ENCODE results near the gene HAUS5.

DNA sequence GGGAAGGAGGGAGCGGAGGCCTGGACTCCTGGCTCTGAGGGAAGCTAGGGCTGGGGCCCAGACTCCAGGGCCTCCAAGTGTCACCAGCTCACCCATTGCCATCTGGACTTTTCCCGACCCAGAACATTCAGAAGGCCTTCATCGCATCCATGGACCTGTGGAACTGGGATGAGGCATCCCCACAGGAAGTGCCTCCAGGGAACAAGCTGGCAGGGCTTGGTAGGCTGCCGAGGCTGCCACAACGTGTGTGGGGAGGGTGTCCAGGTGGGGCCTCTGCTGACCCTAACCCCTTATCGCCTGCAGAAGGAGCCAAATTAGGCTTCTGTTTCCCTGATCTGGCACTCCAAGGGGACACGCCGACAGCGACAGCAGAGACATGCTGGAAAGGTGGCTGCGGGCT lies 29.8 kb downstream of the HAUS5 start:
- TF ChIP-seq, protein P1, sequence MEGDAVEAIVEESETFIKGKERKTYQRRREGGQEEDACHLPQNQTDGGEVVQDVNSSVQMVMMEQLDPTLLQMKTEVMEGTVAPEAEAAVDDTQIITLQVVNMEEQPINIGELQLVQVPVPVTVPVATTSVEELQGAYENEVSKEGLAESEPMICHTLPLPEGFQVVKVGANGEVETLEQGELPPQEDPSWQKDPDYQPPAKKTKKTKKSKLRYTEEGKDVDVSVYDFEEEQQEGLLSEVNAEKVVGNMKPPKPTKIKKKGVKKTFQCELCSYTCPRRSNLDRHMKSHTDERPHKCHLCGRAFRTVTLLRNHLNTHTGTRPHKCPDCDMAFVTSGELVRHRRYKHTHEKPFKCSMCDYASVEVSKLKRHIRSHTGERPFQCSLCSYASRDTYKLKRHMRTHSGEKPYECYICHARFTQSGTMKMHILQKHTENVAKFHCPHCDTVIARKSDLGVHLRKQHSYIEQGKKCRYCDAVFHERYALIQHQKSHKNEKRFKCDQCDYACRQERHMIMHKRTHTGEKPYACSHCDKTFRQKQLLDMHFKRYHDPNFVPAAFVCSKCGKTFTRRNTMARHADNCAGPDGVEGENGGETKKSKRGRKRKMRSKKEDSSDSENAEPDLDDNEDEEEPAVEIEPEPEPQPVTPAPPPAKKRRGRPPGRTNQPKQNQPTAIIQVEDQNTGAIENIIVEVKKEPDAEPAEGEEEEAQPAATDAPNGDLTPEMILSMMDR (conservative IDR thresholded peaks at IDR 0.05; ENCODE audit: low read length) = no peak
- no peak for TF ChIP-seq EZH2phosphoT487 (IDR thresholded peaks at IDR 0.05; ENCODE audit: borderline replicate concordance, low read depth, low read length)
